ENCODE measurements around the gene HCN2. TPM values are rescaled to one million over a fixed set of nuclear protein-coding genes. Genes with fewer than 3 reads are reported as not detected.

The HCN2 gene
- total and polyA plus RNA-seq, 2 of the 13 experiments (the other 11 are each of a cell fraction or from before 2014, with no cell fraction given): 0.01 TPM; not detected in 1

GRCh38 chr19:612941-613340 lies 23.3 kb downstream of the HCN2 start:
- FAIRE-seq (no peak), ATAC-seq (no peak), DNase-seq (ENCODE audit: low spot score) (no peak)
- BruUV-seq (replicated peaks): no TSS peak
- no peak for TF ChIP-seq RFXANK (CRISPR knock-in tag; IDR thresholded peaks at IDR 0.05)
- no peak for TF ChIP-seq HOXA7 (CRISPR knock-in tag; IDR thresholded peaks at IDR 0.05)
- TF ChIP-seq TMF1 (CRISPR knock-in tag; IDR thresholded peaks at IDR 0.05; ENCODE audit: low read depth): no peak
- no peak for TF ChIP-seq NR1H2 (CRISPR knock-in tag; IDR thresholded peaks at IDR 0.05; ENCODE audit: borderline replicate concordance, low read depth)
- no peak for TF ChIP-seq NKX3-1 (CRISPR knock-in tag; IDR thresholded peaks at IDR 0.05)
- TF ChIP-seq, protein P1, sequence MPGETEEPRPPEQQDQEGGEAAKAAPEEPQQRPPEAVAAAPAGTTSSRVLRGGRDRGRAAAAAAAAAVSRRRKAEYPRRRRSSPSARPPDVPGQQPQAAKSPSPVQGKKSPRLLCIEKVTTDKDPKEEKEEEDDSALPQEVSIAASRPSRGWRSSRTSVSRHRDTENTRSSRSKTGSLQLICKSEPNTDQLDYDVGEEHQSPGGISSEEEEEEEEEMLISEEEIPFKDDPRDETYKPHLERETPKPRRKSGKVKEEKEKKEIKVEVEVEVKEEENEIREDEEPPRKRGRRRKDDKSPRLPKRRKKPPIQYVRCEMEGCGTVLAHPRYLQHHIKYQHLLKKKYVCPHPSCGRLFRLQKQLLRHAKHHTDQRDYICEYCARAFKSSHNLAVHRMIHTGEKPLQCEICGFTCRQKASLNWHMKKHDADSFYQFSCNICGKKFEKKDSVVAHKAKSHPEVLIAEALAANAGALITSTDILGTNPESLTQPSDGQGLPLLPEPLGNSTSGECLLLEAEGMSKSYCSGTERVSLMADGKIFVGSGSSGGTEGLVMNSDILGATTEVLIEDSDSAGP (CRISPR knock-in tag; IDR thresholded peaks at IDR 0.05; ENCODE audit: borderline replicate concordance): no peak
- intact Hi-C loops (cut with micrococcal nuclease; ENCODE audit: unreplicated experiment) (no loop called here), in situ Hi-C loops (cut with HindIII; ENCODE audit: extremely low pct_ligation_motif_present, low pct_unique_long_range_greater_than_20kb) (no loop called here)
- Histone ChIP-seq H3K4me2 (ENCODE audit: low read depth, low read length) (no peak overlapping the region), H3K27me3 (ENCODE audit: control insufficient read depth in 1 of 2, insufficient read depth in 2 of 2, low read length in 2 of 2) (no peaks in the 10 kb centered on the region), H3K4me1 (ENCODE audit: insufficient read depth, low read length) (no peaks in the 10 kb centered on the region), H3K36me3 (replicated peaks in 1 of 2; ENCODE audit: control insufficient read depth in 1 of 2, insufficient read depth in 2 of 2, low read length in 2 of 2) (peaks cover 3 to 7% of the 10 kb centered on the region in 2 experiments; a peak in 3 of 5 replicates), H3K79me2 (ENCODE audit: insufficient read depth, low read length) (no peaks in the 10 kb centered on the region), H4K20me1 (ENCODE audit: insufficient read depth, low read length) (no peaks in the 10 kb centered on the region), H3K9me3 (ENCODE audit: low read length) (no peaks in the 10 kb centered on the region), H3K4me3 (replicated peaks in 1 of 3; ENCODE audit: insufficient read depth in 1 of 3, low read depth in 2 of 3, low read length in 3 of 3) (no peak overlapping the region), H3K9ac (ENCODE audit: insufficient read depth, low read depth, low read length) (no peak overlapping the region), H2AFZ (ENCODE audit: low read length) (no peak overlapping the region), H3K27ac (ENCODE audit: extremely low read length, insufficient read depth, low read length) (no peak overlapping the region)
- ChIA-PET POLR2A (no interaction called here), CTCF (ENCODE audit: low intra/inter-chr PET ratio, low total read pairs) (no interaction called here)
- 95% methylated on average over 30 of the region's 33 CpGs for WGBS (ENCODE audit: low lambda C conversion rate)

GRCh38 chr19:613732-614567 lies 24.3 kb downstream of the HCN2 start:
- Histone ChIP-seq H3K36me3 (replicated peaks in 1 of 2; ENCODE audit: control insufficient read depth in 1 of 2, insufficient read depth in 2 of 2, low read length in 2 of 2) (peaks cover 9 to 16% of the 10 kb centered on the region in 2 experiments; a peak in 4 of 5 replicates), H3K4me2 (ENCODE audit: low read depth, low read length) (no peak overlapping the region), H3K79me2 (ENCODE audit: insufficient read depth, low read length) (no peaks in the 10 kb centered on the region), H3K4me1 (ENCODE audit: insufficient read depth, low read length) (no peaks in the 10 kb centered on the region), H3K4me3 (replicated peaks in 1 of 3; ENCODE audit: insufficient read depth in 1 of 3, low read depth in 2 of 3, low read length in 3 of 3) (no peak overlapping the region), H4K20me1 (ENCODE audit: insufficient read depth, low read length) (no peaks in the 10 kb centered on the region), H3K9ac (ENCODE audit: insufficient read depth, low read depth, low read length) (no peak overlapping the region), H3K27ac (ENCODE audit: extremely low read length, insufficient read depth, low read length) (no peak overlapping the region), H3K9me3 (ENCODE audit: low read length) (no peaks in the 10 kb centered on the region), H3K27me3 (ENCODE audit: control insufficient read depth in 1 of 2, insufficient read depth in 2 of 2, low read length in 2 of 2) (no peaks in the 10 kb centered on the region), H2AFZ (ENCODE audit: low read length) (no peak overlapping the region)
- no TSS peak for BruUV-seq (replicated peaks)
- 95% methylated on average over 26 of the region's 54 CpGs for WGBS (ENCODE audit: low lambda C conversion rate)
- CTCF ChIA-PET (ENCODE audit: low intra/inter-chr PET ratio, low total read pairs): no interaction called here
- ATAC-seq (no peak), DNase-seq (ENCODE audit: low spot score) (no peak), FAIRE-seq (no peak)
- POLR2A ChIA-PET: no interaction called here
- intact Hi-C loops (cut with micrococcal nuclease; ENCODE audit: unreplicated experiment) (no loop called here), in situ Hi-C loops (cut with HindIII; ENCODE audit: extremely low pct_ligation_motif_present, low pct_unique_long_range_greater_than_20kb) (no loop called here)
- peak; percentile 50 for TF ChIP-seq AGO2 (optimal IDR thresholded peaks at IDR 0.05; ENCODE audit: low read depth, low read length)
- TF ChIP-seq HNRNPLL (IDR thresholded peaks at IDR 0.05; ENCODE audit: low read depth, low read length, poor library complexity, severe bottlenecking): no peak

Measured in HepG2 (cell line).